HCT116 (cell line): ENCODE results near the gene PGPEP1.
"Not testable (repeated sequence)": the region's sequence is repeated elsewhere in the genome, so short reads cannot be mapped to it uniquely, and the experiment has no call there.

ENCODE experiments used
- ATF3 ChIP-seq: IDR thresholded peaks from 2 replicates; pipeline ENCODE4 v1.6.1; 2012
- EGR1 ChIP-seq: IDR thresholded peaks from 2 replicates; pipeline ENCODE4 v1.6.1; 2012; ENCODE audit warnings: low read depth
- EZH2 ChIP-seq: fragments of 200-600 bp; sonication (generic); IDR thresholded peaks from 2 replicates; pipeline ENCODE4 v1.6.1; 2017; ENCODE audit warnings: antibody characterized with exemption, mixed run types
- EZH2phosphoT487 ChIP-seq: fragments of 200-600 bp; IDR thresholded peaks from 2 replicates; pipeline ENCODE4 v1.6.1; 2018; ENCODE audit warnings: antibody characterized with exemption, borderline replicate concordance
- FOSL1 ChIP-seq: IDR thresholded peaks from 2 replicates; pipeline ENCODE4 v1.6.1; 2012; ENCODE audit warnings: low read depth
- POLR2A ChIP-seq: IDR thresholded peaks from 2 replicates; pipeline ENCODE4 v1.7.0; 2011; ENCODE audit warnings: borderline replicate concordance; ENCODE audit not compliant: insufficient read depth, insufficient read length; ENCODE audit errors: extremely low read depth
- POLR2AphosphoS5 ChIP-seq: IDR thresholded peaks from 2 replicates; pipeline ENCODE4 v1.6.1; 2011; ENCODE audit warnings: mild to moderate bottlenecking, low read depth, low read length, moderate library complexity
- RAD21 ChIP-seq: IDR thresholded peaks from 2 replicates; pipeline ENCODE4 v1.6.1; 2012; ENCODE audit warnings: low read depth, mild to moderate bottlenecking
- REST ChIP-seq: IDR thresholded peaks from 2 replicates; pipeline ENCODE4 v1.6.1; 2012; ENCODE audit warnings: low read depth
- SIN3A ChIP-seq: IDR thresholded peaks from 2 replicates; pipeline ENCODE4 v1.6.1; 2012; ENCODE audit warnings: low read depth
- SP1 ChIP-seq: IDR thresholded peaks from 2 replicates; pipeline ENCODE4 v1.6.1; 2012; ENCODE audit warnings: low read depth
- SRF ChIP-seq: IDR thresholded peaks from 2 replicates; pipeline ENCODE4 v1.6.1; 2012; ENCODE audit warnings: low read depth
- TF ChIP-seq, protein P1 (sequence below), 3 experiments: fragments of 200-600 bp in 1 of 3; sonication (generic) in 1 of 3; IDR thresholded peaks in 2 of 3; conservative IDR thresholded peaks in 1 of 3; 2 replicates each; pipeline ENCODE4 v1.5.1; 2012 to 2017; ENCODE audit warnings: low read depth in 2 of 3, low read length in 2 of 3, antibody characterized with exemption in 1 of 3, borderline replicate concordance in 1 of 3, control low read depth in 1 of 3, mild to moderate bottlenecking in 1 of 3, mixed read lengths in 1 of 3, mixed run types in 1 of 3, moderate library complexity in 1 of 3; ENCODE audit not compliant: insufficient read depth in 1 of 3

DNA sequence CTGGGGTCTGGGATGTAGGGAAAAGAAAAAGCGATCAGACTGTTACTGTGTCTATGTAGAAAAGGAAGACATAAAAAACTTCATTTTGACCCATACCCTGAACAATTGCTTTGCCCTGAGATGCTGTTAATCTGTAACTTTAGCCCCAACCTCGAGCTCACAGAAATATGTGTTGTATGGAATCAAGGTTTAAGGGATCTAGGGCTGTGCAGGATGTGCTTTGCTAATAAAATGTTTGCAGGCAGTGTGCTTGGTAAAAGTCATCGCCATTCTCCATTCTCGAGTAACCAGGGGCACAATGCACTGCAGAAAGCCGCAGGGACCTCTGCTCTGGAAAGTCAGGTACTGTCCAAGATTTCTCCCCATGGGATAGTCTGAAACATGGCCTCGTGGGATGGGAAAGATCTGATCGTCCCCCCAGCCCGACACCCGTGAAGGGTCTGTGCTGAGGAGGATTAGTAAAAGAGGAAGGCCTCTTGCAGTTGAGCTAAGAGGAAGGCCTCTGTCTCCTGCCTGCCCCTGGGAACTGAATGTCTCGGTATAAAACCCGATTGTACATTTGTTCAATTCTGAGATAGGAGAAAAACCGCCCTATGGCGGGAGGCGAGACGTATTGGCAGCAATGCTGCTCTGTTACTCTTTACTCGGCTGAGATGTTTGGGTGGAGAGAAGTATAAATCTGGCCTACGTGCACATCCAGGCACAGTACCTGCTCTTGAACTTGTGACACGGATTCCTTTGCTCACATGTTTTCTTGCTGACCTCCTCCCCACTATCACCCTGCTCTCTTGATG lies 62.3 kb downstream of the PGPEP1 start:
- TF ChIP-seq FOSL1, POLR2AphosphoS5, EZH2, POLR2A, EGR1, REST, SIN3A, SRF, SP1, RAD21, ATF3, EZH2phosphoT487: not testable (repeated sequence)
- TF ChIP-seq, protein P1, sequence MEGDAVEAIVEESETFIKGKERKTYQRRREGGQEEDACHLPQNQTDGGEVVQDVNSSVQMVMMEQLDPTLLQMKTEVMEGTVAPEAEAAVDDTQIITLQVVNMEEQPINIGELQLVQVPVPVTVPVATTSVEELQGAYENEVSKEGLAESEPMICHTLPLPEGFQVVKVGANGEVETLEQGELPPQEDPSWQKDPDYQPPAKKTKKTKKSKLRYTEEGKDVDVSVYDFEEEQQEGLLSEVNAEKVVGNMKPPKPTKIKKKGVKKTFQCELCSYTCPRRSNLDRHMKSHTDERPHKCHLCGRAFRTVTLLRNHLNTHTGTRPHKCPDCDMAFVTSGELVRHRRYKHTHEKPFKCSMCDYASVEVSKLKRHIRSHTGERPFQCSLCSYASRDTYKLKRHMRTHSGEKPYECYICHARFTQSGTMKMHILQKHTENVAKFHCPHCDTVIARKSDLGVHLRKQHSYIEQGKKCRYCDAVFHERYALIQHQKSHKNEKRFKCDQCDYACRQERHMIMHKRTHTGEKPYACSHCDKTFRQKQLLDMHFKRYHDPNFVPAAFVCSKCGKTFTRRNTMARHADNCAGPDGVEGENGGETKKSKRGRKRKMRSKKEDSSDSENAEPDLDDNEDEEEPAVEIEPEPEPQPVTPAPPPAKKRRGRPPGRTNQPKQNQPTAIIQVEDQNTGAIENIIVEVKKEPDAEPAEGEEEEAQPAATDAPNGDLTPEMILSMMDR (IDR thresholded peaks at IDR 0.05 in 2 of 3, conservative IDR thresholded peaks at IDR 0.05 in 1 of 3; ENCODE audit: borderline replicate concordance in 1 of 3, insufficient read depth in 1 of 3, low read depth in 2 of 3, low read length in 2 of 3), result not testable (repeated sequence)
